ENCODE measurements around the gene ANKRD55.
"Not testable (repeated sequence)": the region's sequence is repeated elsewhere in the genome, so short reads cannot be mapped to it uniquely, and the experiment has no call there.

The ANKRD55 gene

GRCh38 chr5:56083286-56083854 lies 149.8 kb downstream of the ANKRD55 start:
- no peak overlapping the region for H3K4me3 ChIP-seq (ENCODE audit: low read depth, low read length)

- not testable (repeated sequence) for H3K4me3 ChIP-seq (ENCODE audit: low read depth, low read length)
Observed at GRCh38 chr5:56081053-56081642, 152.0 kb downstream of the ANKRD55 start.

- no peak overlapping the region for H3K4me3 ChIP-seq (ENCODE audit: low read depth, low read length)
Observed at GRCh38 chr5:56080375-56081052, 152.6 kb downstream of the ANKRD55 start.

GRCh38 chr5:56079157-56079500 lies 154.0 kb downstream of the ANKRD55 start:
- H3K4me3 ChIP-seq (ENCODE audit: low read depth, low read length): not testable (repeated sequence)

- H3K4me3 ChIP-seq (ENCODE audit: low read depth, low read length): no peak overlapping the region
Observed at GRCh38 chr5:56078278-56079156, 154.6 kb downstream of the ANKRD55 start.

- no peak overlapping the region for H3K4me3 ChIP-seq (ENCODE audit: low read depth, low read length)
Observed at GRCh38 chr5:56077796-56078233, 155.3 kb downstream of the ANKRD55 start.

- no peak overlapping the region for H3K4me3 ChIP-seq (ENCODE audit: low read depth, low read length)
Observed at GRCh38 chr5:56076486-56076885, 156.6 kb downstream of the ANKRD55 start.

- H3K4me3 ChIP-seq (ENCODE audit: low read depth, low read length): no peak overlapping the region
Observed at GRCh38 chr5:56075361-56075760, 157.8 kb downstream of the ANKRD55 start.

GRCh38 chr5:56072863-56073766 lies 160.0 kb downstream of the ANKRD55 start:
- H3K4me3 ChIP-seq (ENCODE audit: low read depth, low read length): no peak overlapping the region

- H3K4me3 ChIP-seq (ENCODE audit: low read depth, low read length): no peak overlapping the region
Observed at GRCh38 chr5:56071470-56071869, 161.7 kb downstream of the ANKRD55 start.

- H3K4me3 ChIP-seq (ENCODE audit: low read depth, low read length): no peak overlapping the region
Observed at GRCh38 chr5:56070851-56071465, 162.2 kb downstream of the ANKRD55 start.

- H3K4me3 ChIP-seq (ENCODE audit: low read depth, low read length): no peak overlapping the region
Observed at GRCh38 chr5:56069652-56070226, 163.4 kb downstream of the ANKRD55 start.

- no peak overlapping the region for H3K4me3 ChIP-seq (ENCODE audit: low read depth, low read length)
Observed at GRCh38 chr5:56066931-56067450, 166.1 kb downstream of the ANKRD55 start.

- H3K4me3 ChIP-seq (ENCODE audit: low read depth, low read length): no peak overlapping the region
Observed at GRCh38 chr5:56064984-56065383, 168.1 kb downstream of the ANKRD55 start.

GRCh38 chr5:56060276-56061110 lies 172.6 kb downstream of the ANKRD55 start:
- no peak overlapping the region for H3K4me3 ChIP-seq (ENCODE audit: low read depth, low read length)

- no peak overlapping the region for H3K4me3 ChIP-seq (ENCODE audit: low read depth, low read length)
Observed at GRCh38 chr5:56059854-56060253, 173.3 kb downstream of the ANKRD55 start.

- H3K4me3 ChIP-seq (ENCODE audit: low read depth, low read length): no peak overlapping the region
Observed at GRCh38 chr5:56056875-56057274, 176.3 kb downstream of the ANKRD55 start.

GRCh38 chr5:56055859-56056258 lies 177.3 kb downstream of the ANKRD55 start:
- H3K4me3 ChIP-seq (ENCODE audit: low read depth, low read length): no peak overlapping the region

- no peak overlapping the region for H3K4me3 ChIP-seq (ENCODE audit: low read depth, low read length)
Observed at GRCh38 chr5:56055287-56055686, 177.8 kb downstream of the ANKRD55 start.
